A549 (cell line): ENCODE measurements around the gene ASAH2B. TPM values are rescaled to one million over a fixed set of nuclear protein-coding genes. Genes with fewer than 3 reads are reported as not detected.

ENCODE experiments used
- ATAC-seq, 2 experiments: fragments of 200-7000 bp in 1 of 2; fragments of >200 bp in 1 of 2; cut with Nextera tagmentation in 1 of 2; cut with Tn5 transposase in 1 of 2; 3 replicates each; pipeline versions ENCODE4 v1.8.0 to v1.9.1; 2018 to 2020; ENCODE audit warnings: mild to moderate bottlenecking in 1 of 2, moderate library complexity in 1 of 2
- CTCF ChIA-PET: fragments of 300-600 bp; sonication (Branson Sonifier 250); formaldehyde crosslinking; extraction: SDS; loops from one replicate; lab custom pipeline; 2021; ENCODE audit warnings: antibody characterized with exemption, inconsistent platforms; lab: Yijun Ruan, JAX
- POLR2A ChIA-PET: fragments of 350-600 bp; formaldehyde crosslinking; extraction: SDS; loops from one replicate; lab custom pipeline; 2021; ENCODE audit warnings: antibody characterized with exemption, inconsistent platforms; lab: Yijun Ruan, JAX
- DNase-seq, 2 experiments: peaks; one replicate each; pipeline versions ENCODE4 v3.0.0 to v3.0.0-alpha.2; 2011 to 2016; ENCODE audit warnings: low read depth in 1 of 2, low spot score in 1 of 2
- FAIRE-seq: peaks from 2 replicates; lab custom pipeline; 2011; peaks lifted over from hg19 to GRCh38; lab: Jason Lieb, UNC
- H3K27ac ChIP-seq, 2 experiments: fragments of >200 bp; sonication (Bioruptor Twin); formaldehyde crosslinking; 3 replicates each; pipeline ENCODE4 v1.5.1; 2016 to 2017
- H3K4me1 ChIP-seq: fragments of >200 bp; sonication (Bioruptor Twin); formaldehyde crosslinking; 3 replicates; pipeline ENCODE4 v1.6.1; 2016
- H3K4me2 ChIP-seq: fragments of >200 bp; sonication (Bioruptor Twin); formaldehyde crosslinking; 3 replicates; pipeline ENCODE4 v1.6.1; 2016
- H3K4me3 ChIP-seq: fragments of >200 bp; sonication (Bioruptor Twin); formaldehyde crosslinking; 3 replicates; pipeline ENCODE4 v1.5.1; 2016
- H3K9me3 ChIP-seq: fragments of >200 bp; sonication (Bioruptor Twin); formaldehyde crosslinking; 3 replicates; pipeline ENCODE4 v1.6.1; 2016
- BHLHE40 ChIP-seq: IDR thresholded peaks from 2 replicates; pipeline ENCODE4 v1.6.1; 2012; ENCODE audit warnings: low read depth, low read length, inconsistent platforms
- CBX8 ChIP-seq: fragments of 200-600 bp; sonication (generic); IDR thresholded peaks from 2 replicates; pipeline ENCODE4 v1.6.1; 2016
- CHD4 ChIP-seq: fragments of 200-600 bp; sonication (generic); IDR thresholded peaks from 2 replicates; pipeline ENCODE4 v1.6.1; 2016; ENCODE audit warnings: antibody characterized with exemption, mild to moderate bottlenecking, borderline replicate concordance
- CTCF ChIP-seq: fragments of >200 bp; sonication (Bioruptor Twin); formaldehyde crosslinking; IDR thresholded peaks from 3 replicates; pipeline ENCODE4 v1.5.1; 2016
- E2F6 ChIP-seq: IDR thresholded peaks from 2 replicates; pipeline ENCODE4 v1.6.1; 2012; ENCODE audit warnings: low read depth, borderline replicate concordance
- EHMT2 ChIP-seq: fragments of 200-600 bp; sonication (generic); IDR thresholded peaks from 2 replicates; pipeline ENCODE4 v1.6.1; 2016; ENCODE audit warnings: antibody characterized with exemption, low read depth, mild to moderate bottlenecking, moderate library complexity
- ELK1 ChIP-seq: fragments of 150-350 bp; IDR thresholded peaks from 2 replicates; pipeline ENCODE4 v1.6.1; 2014; ENCODE audit warnings: low read depth, mild to moderate bottlenecking, low read length
- EP300 ChIP-seq, 2 experiments: fragments of >200 bp; sonication (Bioruptor Twin); formaldehyde crosslinking; IDR thresholded peaks; 2 replicates in 1 of 2; 3 replicates in 1 of 2; pipeline ENCODE4 v1.6.1; 2016 to 2017
- FOSL2 ChIP-seq, 2 experiments: fragments of 450-650 bp in 1 of 2; fragments of >200 bp in 1 of 2; sonication (Bioruptor Twin) in 1 of 2; formaldehyde crosslinking; IDR thresholded peaks; 2 replicates each; pipeline versions ENCODE4 v1.5.0 to v1.6.1; 2016 to 2020; ENCODE audit warnings: mild to moderate bottlenecking in 1 of 2, moderate library complexity in 1 of 2
- FOXS1 ChIP-seq: fragments of 250-450 bp; sonication (Bioruptor Pico); IDR thresholded peaks from 2 replicates; pipeline ENCODE4 v1.5.0; 2020; ENCODE audit warnings: mild to moderate bottlenecking, moderate library complexity
- HOXA7 ChIP-seq: fragments of 250-450 bp; sonication (Bioruptor Pico); IDR thresholded peaks from 2 replicates; pipeline ENCODE4 v1.5.0; 2020; ENCODE audit warnings: mild to moderate bottlenecking, moderate library complexity
- HOXB13 ChIP-seq: fragments of 250-450 bp; sonication (Bioruptor Pico); IDR thresholded peaks from 2 replicates; pipeline ENCODE4 v1.5.0; 2020; ENCODE audit warnings: low read depth, mild to moderate bottlenecking, moderate library complexity
- HOXB5 ChIP-seq: fragments of 250-450 bp; sonication (Bioruptor Pico); IDR thresholded peaks from 2 replicates; pipeline ENCODE4 v1.5.0; 2020; ENCODE audit warnings: mild to moderate bottlenecking, moderate library complexity
- KDM1A ChIP-seq: fragments of 200-600 bp; sonication (generic); IDR thresholded peaks from 2 replicates; pipeline ENCODE4 v1.6.1; 2016; ENCODE audit warnings: low read depth, mild to moderate bottlenecking
- KDM5A ChIP-seq: fragments of 200-600 bp; sonication (generic); IDR thresholded peaks from 2 replicates; pipeline ENCODE4 v1.6.1; 2016; ENCODE audit warnings: antibody characterized with exemption, mild to moderate bottlenecking
- MAZ ChIP-seq: fragments of 150-350 bp; IDR thresholded peaks from 2 replicates; pipeline ENCODE4 v1.6.1; 2014; ENCODE audit warnings: antibody characterized with exemption, low read depth, low read length, borderline replicate concordance
- NFE2L2 ChIP-seq: fragments of 150-350 bp; conservative IDR thresholded peaks from 2 replicates; pipeline ENCODE4 v1.6.1; 2014; ENCODE audit warnings: low read length
- NR3C1 ChIP-seq: fragments of >200 bp; sonication (Bioruptor Twin); formaldehyde crosslinking; IDR thresholded peaks from 3 replicates; pipeline ENCODE4 v1.6.1; 2017
- PBX3 ChIP-seq: IDR thresholded peaks from 2 replicates; pipeline ENCODE4 v1.6.1; 2012
- POLR2A ChIP-seq: IDR thresholded peaks from 2 replicates; pipeline ENCODE4 v1.6.1; 2012; ENCODE audit warnings: mild to moderate bottlenecking, low read length
- RCOR1 ChIP-seq: fragments of 150-350 bp; IDR thresholded peaks from 2 replicates; pipeline ENCODE4 v1.6.1; 2014; ENCODE audit warnings: antibody characterized with exemption, low read length, low read depth
- REST ChIP-seq: fragments of 200-600 bp; sonication (generic); IDR thresholded peaks from 2 replicates; pipeline ENCODE4 v1.6.1; 2016; ENCODE audit warnings: antibody characterized with exemption, mild to moderate bottlenecking, moderate library complexity
- RFX5 ChIP-seq: fragments of 450-650 bp; IDR thresholded peaks from 2 replicates; pipeline ENCODE4 v1.7.1; 2014; ENCODE audit warnings: antibody characterized with exemption, mild to moderate bottlenecking, moderate library complexity
- RNF2 ChIP-seq: fragments of 200-600 bp; sonication (generic); IDR thresholded peaks from 2 replicates; pipeline ENCODE4 v1.6.1; 2016; ENCODE audit warnings: low read depth, mild to moderate bottlenecking, antibody characterized with exemption, moderate library complexity, borderline replicate concordance
- SMC3 ChIP-seq: fragments of >200 bp; sonication (Bioruptor Twin); formaldehyde crosslinking; IDR thresholded peaks from 3 replicates; pipeline ENCODE4 v1.6.1; 2018; ENCODE audit warnings: inconsistent platforms
- SREBF2 ChIP-seq: fragments of 450-650 bp; IDR thresholded peaks from 2 replicates; pipeline ENCODE4 v1.6.1; 2014; ENCODE audit warnings: mild to moderate bottlenecking, moderate library complexity
- TFCP2L1 ChIP-seq: fragments of 250-450 bp; sonication (Bioruptor Pico); IDR thresholded peaks from 2 replicates; pipeline ENCODE4 v1.5.0; 2021; ENCODE audit warnings: mild to moderate bottlenecking
- TP53 ChIP-seq: fragments of 250-450 bp; sonication (Bioruptor Pico); IDR thresholded peaks from 2 replicates; pipeline ENCODE4 v1.5.0; 2021; ENCODE audit warnings: mild to moderate bottlenecking, moderate library complexity
- ZSCAN20 ChIP-seq: fragments of 250-450 bp; sonication (Bioruptor Pico); IDR thresholded peaks from 2 replicates; pipeline ENCODE4 v1.8.0; 2022; ENCODE audit warnings: mild to moderate bottlenecking, moderate library complexity
- WGBS: methylation state at CpG from one replicate; pipeline ENCODE4 v1.1.6; 2017; ENCODE audit errors: missing lambda C conversion rate; 5-methylcytosine and 5-hydroxymethylcytosine counted together
- polyA minus RNA-seq: library from RNA; depleted of rRNA, polyadenylated mRNA; stranded (reverse); fragments of >200 nt; gene quantifications from 2 replicates; pipeline ENCODE4 v1.2.3, GENCODE V29; 2011; rRNA and poly(A)+ RNA removed
- polyA plus RNA-seq, 4 experiments: library from polyadenylated mRNA; depleted of rRNA in 3 of 4; stranded (reverse); fragments of >200 nt; fragmentation: RNase III in 1 of 4; extraction: RNeasy Plus Mini Kit Qiagen cat#74134 plus additional on column Dnase treatment in 1 of 4; gene quantifications; 2 replicates in 3 of 4; 3 replicates in 1 of 4; pipeline ENCODE4 v1.2.3, GENCODE V29; 2011 to 2017
- TF ChIP-seq, protein P1 (sequence below): fragments of 450-650 bp; IDR thresholded peaks from 2 replicates; pipeline ENCODE4 v1.6.1; 2014; ENCODE audit warnings: antibody characterized with exemption

ASAH2B gene
- polyA plus RNA-seq (2011; rRNA removed) (10.5 and 11.1 TPM in 2 replicates), polyA plus RNA-seq (2017; fragmentation: RNase III; extraction: RNeasy Plus Mini Kit Qiagen cat#74134 plus additional on column Dnase treatment) (3.9 to 4.9 TPM (median 4.4 TPM) in 3 replicates), polyA minus RNA-seq (5.3 and 8.2 TPM in 2 replicates)
- polyA plus RNA-seq (2012; cell fraction: cytosol; rRNA removed): 1.9 and 2.0 TPM in 2 replicates
- 0.62 and 1.1 TPM in 2 replicates for polyA plus RNA-seq (2012; cell fraction: nucleus; rRNA removed)

- ATAC-seq (peak; percentile 91 to 92), DNase-seq (peak; percentile 54 to 87), FAIRE-seq (no peak)
- ChIA-PET POLR2A (interaction anchor here (0.5 to 0.8 kb wide), 3 partner anchors 115 to 945 kb away, joined by 3 to 5 read pairs (median 4); partner anchors contain the start of gene SGMS1), CTCF (no interaction called here)
- Histone ChIP-seq H3K27ac (peak within 1 kb of the TSS; percentile 77 to 96), H3K9me3 (no peaks in the 10 kb centered on the region), H3K4me2 (peak within 1 kb of the TSS; percentile 77), H3K4me3 (peak within 1 kb of the TSS; percentile 55), H3K4me1 (0 out of 3 replicates have a peak, but pooled peaks cover 4% of the 10 kb centered on the region)
- under 1% methylated on average over 53 of the region's 62 CpGs for WGBS
- TF ChIP-seq RNF2 (no peak), BHLHE40 (no peak), SREBF2 (no peak), MAZ (no peak), FOSL2 (IDR thresholded peaks at IDR 0.05) (no peak), FOSL2 (CRISPR knock-in tag; IDR thresholded peaks at IDR 0.05) (no peak), HOXB13 (CRISPR knock-in tag) (no peak), ZSCAN20 (CRISPR knock-in tag) (no peak), NR3C1 (no peak), HOXB5 (CRISPR knock-in tag) (no peak), TP53 (no peak), TFCP2L1 (CRISPR knock-in tag) (no peak), EHMT2 (no peak), ELK1 (no peak), KDM1A (no peak), CHD4 (no peak), RFX5 (no peak), NFE2L2 (no peak), PBX3 (0 out of 2 replicates have a peak, but pooled peaks have one; percentile 8), POLR2A (peak; percentile 74), EP300 (IDR thresholded peaks at IDR 0.05) (no peak), E2F6 (peak; percentile 96), REST (no peak), SMC3 (no peak), FOXS1 (CRISPR knock-in tag) (no peak), RCOR1 (no peak), KDM5A (peak; percentile 29; the same call in 1 of the 2 replicates), HOXA7 (CRISPR knock-in tag) (no peak), CBX8 (no peak), CTCF (no peak)
- TF ChIP-seq, protein P1, sequence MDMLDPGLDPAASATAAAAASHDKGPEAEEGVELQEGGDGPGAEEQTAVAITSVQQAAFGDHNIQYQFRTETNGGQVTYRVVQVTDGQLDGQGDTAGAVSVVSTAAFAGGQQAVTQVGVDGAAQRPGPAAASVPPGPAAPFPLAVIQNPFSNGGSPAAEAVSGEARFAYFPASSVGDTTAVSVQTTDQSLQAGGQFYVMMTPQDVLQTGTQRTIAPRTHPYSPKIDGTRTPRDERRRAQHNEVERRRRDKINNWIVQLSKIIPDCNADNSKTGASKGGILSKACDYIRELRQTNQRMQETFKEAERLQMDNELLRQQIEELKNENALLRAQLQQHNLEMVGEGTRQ: no peak
Observed at GRCh38 chr10:50739618-50740292, at the start of gene ASAH2B. Gene ASAH2B, plus strand, starts transcription at chr10:50739936. Its CDS starts 5,195 bp downstream, at chr10:50745131.
